Lower leg skin (tissue), 3 donors: ENCODE measurements around the gene DEPDC1B.

Source experiments
- CTCF ChIP-seq, 3 donors: fragments of 450-650 bp; IDR thresholded peaks; one replicate each; pipeline ENCODE4 v1.5.1; 2016; ENCODE audit warnings: antibody characterized with exemption in 3 of 3, mild to moderate bottlenecking in 3 of 3, moderate library complexity in 2 of 3
- POLR2A ChIP-seq, 2 donors: fragments of 450-650 bp; IDR thresholded peaks; one replicate each; pipeline ENCODE4 v1.6.1; 2016 to 2017; ENCODE audit warnings: antibody characterized with exemption in 2 of 2, mild to moderate bottlenecking in 1 of 2, moderate library complexity in 1 of 2

GRCh38 chr5:60701321-60701968, 1.5 kb upstream of the DEPDC1B start:
- TF ChIP-seq POLR2A (IDR thresholded peaks at IDR 0.05) (no peak), CTCF (IDR thresholded peaks at IDR 0.05) (no peak)
